CD4-positive, alpha-beta T cell treated with Interleukin-15 for 1 hour (primary cell): Measurements from ENCODE around the gene MLH1.
"Not testable (repeated sequence)": the region's sequence is repeated elsewhere in the genome, so short reads cannot be mapped to it uniquely, and the experiment has no call there.

Experiments used
- DNase-seq: peaks from one replicate; pipeline ENCODE4 v3.0.0-alpha.2; 2020

The MLH1 gene

GRCh38 chr3:37039161-37039846, 46.0 kb downstream of the MLH1 start:
- DNase-seq: no peak

DNA sequence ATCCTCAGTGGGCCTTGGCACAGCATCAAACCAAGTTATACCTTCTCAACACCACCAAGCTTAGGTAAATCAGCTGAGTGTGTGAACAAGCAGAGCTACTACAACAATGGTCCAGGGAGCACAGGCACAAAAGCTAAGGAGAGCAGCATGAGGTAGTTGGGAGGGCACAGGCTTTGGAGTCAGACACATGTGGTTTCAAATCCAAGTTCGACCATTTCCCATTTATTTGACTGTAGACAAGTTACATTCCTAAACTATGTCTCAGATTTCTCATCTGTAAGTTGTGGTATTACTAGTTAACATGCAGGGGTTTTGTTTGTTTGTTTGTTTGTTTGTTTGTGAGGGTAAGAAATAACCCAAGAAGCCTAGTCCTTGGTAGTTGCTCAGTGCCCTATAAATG, 46.9 kb downstream of the MLH1 start:
- no peak for DNase-seq

- no peak for DNase-seq
Observed at GRCh38 chr3:37041546-37042195, 48.4 kb downstream of the MLH1 start.

DNA sequence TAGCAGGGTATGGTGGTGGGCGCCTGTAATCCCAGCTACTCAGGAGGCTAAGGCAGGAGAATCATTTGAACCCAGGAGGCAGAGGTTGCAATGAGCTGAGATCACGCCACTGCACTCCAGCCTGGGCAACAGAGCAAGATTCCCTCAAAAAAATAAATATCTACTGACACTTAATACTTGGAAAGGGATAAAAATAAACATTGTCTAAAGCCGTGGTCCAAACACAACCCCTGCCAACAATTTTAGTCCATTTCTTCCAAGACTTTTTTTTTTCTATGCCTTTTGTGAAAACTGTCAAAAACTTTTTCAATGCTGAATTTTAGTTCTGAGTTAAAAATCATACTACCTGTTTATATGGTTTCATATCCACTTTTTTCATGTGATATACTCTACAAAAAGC, 49.4 kb downstream of the MLH1 start:
- not testable (repeated sequence) for DNase-seq

GRCh38 chr3:37050282-37050681, 57.0 kb downstream of the MLH1 start:
- no peak for DNase-seq

DNA sequence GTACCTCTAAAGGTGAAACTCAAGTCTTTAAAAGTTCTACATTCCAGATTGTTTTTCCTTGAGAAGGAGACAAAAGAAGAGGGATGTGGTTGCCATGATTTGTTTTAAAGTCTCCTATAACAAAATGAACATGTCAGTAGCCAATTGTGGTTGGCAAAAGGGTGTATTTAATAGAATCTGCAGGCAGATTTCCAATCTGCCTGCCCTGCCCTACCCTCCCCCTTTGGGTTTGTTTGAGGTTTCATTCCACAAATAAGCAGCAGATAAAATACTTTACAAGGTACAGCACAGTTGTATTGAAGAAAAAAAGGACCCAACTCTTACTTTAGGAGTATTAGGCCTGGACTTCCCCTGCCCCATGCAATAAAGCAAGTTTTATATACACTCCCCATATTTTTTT, 59.5 kb downstream of the MLH1 start:
- no peak for DNase-seq

DNA sequence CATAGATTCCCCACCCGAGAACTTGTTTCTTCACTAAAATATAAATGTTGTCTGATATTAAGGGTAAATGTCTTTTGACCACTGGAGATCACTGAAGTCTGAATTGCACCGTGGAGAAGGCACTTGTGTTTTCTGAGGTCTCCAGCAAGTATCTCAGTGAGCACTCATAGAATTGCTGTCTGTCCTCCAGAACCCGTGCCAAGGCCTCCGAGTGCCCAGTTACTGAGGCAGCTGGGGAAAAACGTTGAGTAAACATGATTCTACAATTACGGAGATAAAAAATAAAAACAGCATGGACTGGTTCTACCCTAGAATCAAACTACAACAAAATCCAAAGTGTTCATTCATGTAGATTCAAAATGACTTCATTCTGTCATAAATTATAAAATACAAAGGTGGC, 60.0 kb downstream of the MLH1 start:
- DNase-seq: no peak

GRCh38 chr3:37053753-37054152, 60.4 kb downstream of the MLH1 start:
- DNase-seq: no peak

- no peak for DNase-seq
Observed at GRCh38 chr3:37054370-37054769, 61.1 kb downstream of the MLH1 start.

DNA sequence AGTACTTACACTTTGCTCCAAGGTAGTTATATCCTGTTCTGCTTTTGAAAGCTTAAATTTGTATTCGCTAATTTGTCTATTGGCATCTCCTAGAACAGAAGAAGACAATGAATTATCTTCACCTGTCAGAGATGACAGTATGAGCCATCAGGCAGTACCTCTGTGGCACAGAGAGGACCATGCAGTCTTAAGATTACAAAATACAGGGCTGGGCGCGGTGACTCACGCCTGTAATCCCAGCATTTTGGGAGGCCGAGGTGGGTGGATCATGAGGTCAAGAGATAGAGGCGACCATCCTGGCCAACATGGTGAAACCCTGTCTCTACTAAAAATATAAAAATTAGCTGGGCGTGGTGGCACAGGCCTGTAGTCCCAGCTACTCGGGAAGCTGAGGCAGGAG, 61.8 kb downstream of the MLH1 start:
- DNase-seq: not testable (repeated sequence)

DNA sequence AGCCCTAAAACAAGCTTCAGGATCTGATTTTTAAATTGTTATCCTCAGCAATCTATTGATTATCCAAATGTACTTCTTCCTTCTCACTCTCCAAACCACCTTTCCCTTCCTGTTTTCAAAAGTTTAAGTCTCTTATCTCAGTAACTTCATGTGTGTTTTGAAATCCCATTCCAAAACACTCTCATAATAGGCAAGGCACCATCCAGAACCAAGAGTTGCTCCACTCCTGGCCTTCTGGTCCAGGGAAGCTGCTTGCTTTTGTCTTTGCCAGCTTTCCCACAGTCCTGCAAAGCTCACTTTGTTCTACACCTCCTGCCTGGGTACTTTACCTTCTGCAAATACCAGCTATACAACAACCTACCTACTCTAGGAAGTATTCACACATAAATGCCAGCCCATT, 63.5 kb downstream of the MLH1 start:
- no peak for DNase-seq

DNA sequence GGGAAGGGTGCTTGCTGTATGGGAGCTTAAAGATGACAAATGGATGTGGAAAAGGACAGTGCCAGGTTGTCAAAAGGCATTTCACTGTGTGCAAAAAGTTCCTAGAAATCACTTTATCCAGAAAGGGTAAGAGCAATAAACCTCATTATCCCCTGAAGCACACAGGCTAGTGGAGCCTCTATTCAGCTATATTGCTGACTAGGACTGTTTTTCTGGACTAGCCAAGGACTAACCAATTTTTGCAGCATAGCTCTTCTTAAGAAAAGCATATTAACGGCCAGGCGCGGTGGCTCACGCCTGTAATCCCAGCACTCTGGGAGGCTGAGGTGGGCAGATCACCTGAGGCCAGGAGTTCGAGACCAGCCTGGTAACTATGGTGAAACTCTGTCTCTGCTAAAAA, 64.8 kb downstream of the MLH1 start:
- DNase-seq: no peak

DNA sequence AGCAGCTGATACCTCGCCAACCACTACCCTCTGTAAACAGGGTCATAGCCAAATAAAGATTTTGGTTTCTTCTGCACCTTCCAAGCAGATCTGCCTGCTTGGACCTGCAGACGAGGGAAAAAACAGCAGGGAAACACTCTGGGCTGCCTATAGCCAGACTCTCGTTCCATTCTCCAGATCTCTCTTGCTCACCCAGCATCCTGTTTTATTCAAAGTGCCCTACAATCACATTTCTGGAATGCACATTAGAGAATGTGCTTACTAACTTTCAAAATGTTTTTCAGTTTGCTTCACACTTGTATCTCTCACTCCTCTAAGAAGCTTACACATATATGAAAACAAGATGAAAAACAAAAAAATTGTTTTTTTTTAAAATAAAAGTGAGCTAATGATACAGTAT, 71.4 kb downstream of the MLH1 start:
- no peak for DNase-seq

- no peak for DNase-seq
Observed at GRCh38 chr3:37067577-37067976, 74.3 kb downstream of the MLH1 start.

DNA sequence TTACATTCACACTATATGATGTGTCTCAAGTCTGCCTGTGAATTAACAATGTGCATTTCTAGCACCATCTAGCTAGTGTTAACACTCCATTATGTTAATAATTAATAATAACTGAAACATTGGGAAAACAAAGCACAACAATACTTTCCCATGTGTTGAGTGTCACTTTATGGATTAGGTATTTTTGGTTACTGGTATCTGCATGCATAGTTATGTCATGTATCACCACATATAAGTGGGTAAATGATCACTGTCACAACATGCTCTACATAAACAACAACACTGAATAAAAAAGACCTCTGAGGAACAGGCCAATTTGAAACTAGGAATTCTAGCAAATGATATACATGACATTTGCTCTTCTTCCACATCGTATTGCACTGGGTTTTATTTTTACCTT, 74.7 kb downstream of the MLH1 start:
- DNase-seq: no peak

DNA sequence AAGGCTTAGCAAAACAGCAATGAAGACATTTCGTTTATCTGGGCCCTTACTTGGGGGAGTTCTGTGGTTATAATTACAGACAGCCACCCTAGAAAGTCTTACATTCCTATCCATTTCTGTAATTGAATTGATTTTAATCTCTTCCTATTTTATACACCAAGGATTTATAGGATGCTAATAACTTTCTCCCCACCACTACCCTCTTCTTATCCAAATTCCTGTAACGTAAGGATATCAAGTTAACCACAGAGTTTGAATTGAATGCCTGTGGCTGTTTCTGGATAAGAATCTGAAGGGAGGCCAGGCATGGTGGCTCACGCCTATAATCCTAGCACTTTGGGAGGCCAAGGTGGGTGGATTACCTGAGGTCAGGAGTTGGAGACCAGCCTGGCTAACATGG, 78.6 kb downstream of the MLH1 start:
- DNase-seq: no peak

- DNase-seq: no peak
Observed at GRCh38 chr3:37072892-37073291, 79.6 kb downstream of the MLH1 start.

DNA sequence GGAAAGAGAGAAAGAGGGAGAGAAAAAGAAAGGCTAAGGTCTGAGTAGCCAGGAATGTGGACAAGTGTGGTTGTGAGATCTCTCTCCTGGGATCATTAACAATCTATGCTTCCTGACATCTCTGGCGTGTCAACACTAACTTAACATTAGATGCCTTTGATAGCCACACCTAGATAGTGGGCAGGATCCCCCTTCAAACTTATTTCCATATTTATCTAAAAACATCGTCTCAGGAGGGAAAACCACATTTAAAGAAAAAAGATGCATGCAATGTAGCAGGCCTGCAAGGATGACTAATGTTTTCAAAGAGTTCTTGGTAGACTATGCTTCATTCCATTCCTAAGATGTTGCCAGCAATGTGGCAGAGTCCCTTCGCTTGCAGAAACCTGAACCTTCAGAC, 80.9 kb downstream of the MLH1 start:
- no peak for DNase-seq

DNA sequence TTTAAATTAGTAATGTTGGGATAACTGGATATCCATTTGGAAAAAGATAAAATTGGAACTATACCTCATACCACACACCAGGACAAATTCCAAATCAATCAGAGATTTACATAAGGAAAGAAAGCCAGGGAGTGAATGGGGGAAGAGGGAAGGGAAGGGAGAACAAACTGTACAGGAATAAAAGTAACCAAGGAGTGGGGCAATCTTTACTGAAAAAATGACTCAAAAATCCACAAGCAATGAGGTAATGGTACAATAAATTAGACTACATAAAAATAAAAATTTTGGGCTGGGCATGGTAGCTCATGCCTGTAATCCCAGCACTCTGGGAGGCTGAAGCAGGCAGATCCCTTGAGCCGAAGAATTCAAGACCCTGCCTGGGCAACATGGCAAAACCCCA, 82.6 kb downstream of the MLH1 start:
- no peak for DNase-seq

DNA sequence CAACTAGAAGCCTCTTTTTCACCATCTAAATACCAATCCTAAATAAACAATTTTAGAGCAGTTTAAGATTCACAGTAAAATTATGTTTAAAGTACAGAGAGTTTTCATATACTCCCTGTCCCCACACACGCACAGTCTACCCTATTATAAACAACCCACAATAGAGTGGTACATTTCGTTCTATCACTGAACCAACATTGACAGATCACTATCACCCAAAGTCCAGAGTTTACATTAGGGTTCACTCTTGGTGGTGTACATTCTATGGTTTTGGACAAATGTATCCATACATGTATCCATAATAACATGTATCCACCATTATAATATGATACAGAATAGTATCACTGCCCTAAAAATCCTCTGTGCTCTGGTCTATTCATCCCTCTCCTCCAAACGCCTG, 89.0 kb downstream of the MLH1 start:
- no peak for DNase-seq

DNA sequence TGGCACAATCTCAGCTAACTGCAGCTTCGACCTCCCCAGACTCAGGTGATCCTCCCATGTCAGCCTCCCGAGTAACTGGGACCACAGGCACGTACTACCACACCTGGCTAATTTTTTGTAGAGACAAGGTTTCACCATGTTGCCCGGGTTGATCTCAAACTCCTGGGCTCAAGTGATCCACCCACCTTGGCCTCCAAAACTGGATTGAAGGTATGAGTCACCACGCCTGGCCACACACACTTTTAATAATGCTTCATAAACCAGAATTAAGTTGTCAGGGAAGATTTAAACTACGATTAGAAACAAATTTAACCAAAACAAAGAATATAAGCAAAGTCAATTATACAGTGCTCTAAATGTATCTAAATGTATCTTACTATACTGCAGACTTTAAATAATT, 93.6 kb downstream of the MLH1 start:
- DNase-seq: no peak

- no peak for DNase-seq
Observed at GRCh38 chr3:37087870-37088269, 94.6 kb downstream of the MLH1 start.

DNA sequence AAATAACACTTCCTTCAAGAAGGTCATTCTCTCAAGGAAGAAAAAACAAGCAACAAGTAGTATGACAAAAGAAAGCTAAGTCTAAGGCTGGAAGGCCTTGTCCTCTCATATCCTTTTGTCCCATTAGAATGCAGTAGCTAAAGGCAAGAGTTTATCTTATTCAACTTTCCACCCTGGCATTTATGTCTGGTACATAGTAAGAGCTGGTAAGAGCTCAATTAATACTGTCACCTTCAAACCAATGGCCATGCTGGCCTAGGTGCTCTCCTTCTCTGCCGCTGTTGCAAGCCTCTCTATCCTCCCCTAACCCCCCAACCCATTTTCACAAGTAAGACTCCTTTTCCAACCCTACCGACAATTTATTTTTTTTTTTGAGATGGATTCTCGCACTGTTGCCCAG, 99.2 kb downstream of the MLH1 start:
- no peak for DNase-seq

GRCh38 chr3:37093481-37093880, 100.2 kb downstream of the MLH1 start:
- DNase-seq: no peak

- no peak for DNase-seq
Observed at GRCh38 chr3:37094636-37095035, 101.3 kb downstream of the MLH1 start.
